ENCODE data around the gene SLBP.
A peak's percentile ranks its signal among the peaks of the same experiment; 100 is the strongest.

The SLBP gene

GRCh38 chr4:1715002-1715758 is 3.1 kb upstream of the SLBP start:
- H3K27me3 ChIP-seq (ENCODE audit: insufficient read depth, low read depth, severe bottlenecking): no peaks in the 10 kb centered on the region
- no peak overlapping the region for H3K4me3 ChIP-seq (ENCODE audit: low read depth, low read length)
- no peak for TF ChIP-seq CTCF (IDR thresholded peaks at IDR 0.05; ENCODE audit: low read depth, low read length)
- no peaks in the 10 kb centered on the region for H3K9me3 ChIP-seq (ENCODE audit: severe bottlenecking)
- H3K27ac ChIP-seq: no peak overlapping the region
- peaks cover 63% of the 10 kb centered on the region for H3K36me3 ChIP-seq
- DNase-seq: no peak

- Histone ChIP-seq H3K27ac (no peak overlapping the region; the same call in 1 of the 2 replicates), H3K27me3 (ENCODE audit: insufficient read depth, low read depth, severe bottlenecking) (no peaks in the 10 kb centered on the region), H3K4me3 (ENCODE audit: low read depth, low read length) (no peak overlapping the region), H3K36me3 (peaks cover 70% of the 10 kb centered on the region), H3K9me3 (ENCODE audit: severe bottlenecking) (no peaks in the 10 kb centered on the region)
- TF ChIP-seq CTCF (IDR thresholded peaks at IDR 0.05; ENCODE audit: low read depth, low read length): no peak
- DNase-seq: no peak
Observed at GRCh38 chr4:1714303-1715001, 2.3 kb upstream of the SLBP start.

GRCh38 chr4:1713003-1713851 is 1.1 kb upstream of the SLBP start:
- H3K9me3 ChIP-seq (ENCODE audit: severe bottlenecking): no peaks in the 10 kb centered on the region
- no peak for DNase-seq
- peak overlapping the region; percentile 71 for H3K4me3 ChIP-seq (ENCODE audit: low read depth, low read length)
- no peaks in the 10 kb centered on the region for H3K27me3 ChIP-seq (ENCODE audit: insufficient read depth, low read depth, severe bottlenecking)
- TF ChIP-seq CTCF (IDR thresholded peaks at IDR 0.05; ENCODE audit: low read depth, low read length): no peak
- H3K36me3 ChIP-seq: peaks cover 74% of the 10 kb centered on the region
- H3K27ac ChIP-seq: peak overlapping the region; percentile 100

GRCh38 chr4:1711571-1712215 is 426 bp downstream of the SLBP start:
- Histone ChIP-seq H3K4me3 (ENCODE audit: low read depth, low read length) (peak overlapping the region; percentile 91), H3K36me3 (peaks cover 75% of the 10 kb centered on the region), H3K27me3 (ENCODE audit: insufficient read depth, low read depth, severe bottlenecking) (no peaks in the 10 kb centered on the region), H3K27ac (peak overlapping the region; percentile 100), H3K9me3 (ENCODE audit: severe bottlenecking) (no peaks in the 10 kb centered on the region)
- no peak for TF ChIP-seq CTCF (IDR thresholded peaks at IDR 0.05; ENCODE audit: low read depth, low read length)
- DNase-seq: no peak

DNA sequence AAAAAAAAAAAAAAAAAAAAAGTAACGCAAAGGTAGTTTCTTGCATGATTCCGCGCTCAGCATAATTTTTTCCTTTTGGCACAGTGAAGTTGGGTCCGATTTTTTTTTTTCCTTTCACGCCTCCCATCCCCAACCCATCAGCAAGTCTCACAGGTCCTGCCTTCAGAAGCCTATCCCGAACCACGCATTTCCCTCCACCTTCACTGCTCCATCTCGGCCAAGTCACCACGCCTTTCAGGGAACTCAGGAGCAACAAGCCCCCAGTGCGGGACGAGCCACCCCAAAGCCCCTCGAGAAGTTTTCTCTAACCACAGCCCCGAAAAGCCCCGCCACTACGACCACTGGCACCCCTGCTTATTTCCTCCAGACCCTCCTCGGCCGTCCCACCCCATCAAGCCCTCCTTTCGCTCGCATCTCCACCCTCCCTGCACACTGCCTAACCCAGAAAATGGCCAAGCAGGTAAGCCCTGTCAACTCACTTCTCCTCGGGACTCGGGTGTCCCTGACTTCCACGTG is 1.0 kb downstream of the SLBP start:
- DNase-seq: no peak
- Histone ChIP-seq H3K4me3 (ENCODE audit: low read depth, low read length) (peak overlapping the region; percentile 91), H3K27ac (peak overlapping the region; percentile 100), H3K9me3 (ENCODE audit: severe bottlenecking) (no peaks in the 10 kb centered on the region), H3K36me3 (peaks cover 75% of the 10 kb centered on the region), H3K27me3 (ENCODE audit: insufficient read depth, low read depth, severe bottlenecking) (no peaks in the 10 kb centered on the region)
- TF ChIP-seq CTCF (IDR thresholded peaks at IDR 0.05; ENCODE audit: low read depth, low read length): no peak

Data from WERI-Rb-1 (cell line).